Right renal pelvis (tissue), 4 donors: Measurements from ENCODE around the gene EXOC6B. TPM values are rescaled to one million over a fixed set of nuclear protein-coding genes. Genes with fewer than 3 reads are reported as not detected.

Experiments
- DNase-seq, 4 donors: peaks; one replicate each; pipeline ENCODE4 v3.0.0-alpha.2; 2013; ENCODE audit warnings: low read depth in 4 of 4, low spot score in 3 of 4, missing footprints in 1 of 4
- polyA plus RNA-seq, 4 donors: library from polyadenylated mRNA; unstranded; fragments of 120-200 nt; gene quantifications; one replicate each; pipeline ENCODE4 v1.2.1, GENCODE V29; 2013; ENCODE audit not compliant: insufficient read length in 4 of 4

EXOC6B gene
- polyA plus RNA-seq, 4 donors, result 20.8 to 25.5 (median 23.7) TPM

- no peak for DNase-seq
These were observed 509.1 kb downstream of the EXOC6B start for GRCh38 chr2:72316774-72317173.

GRCh38 chr2:72300147-72300684 lies 525.6 kb downstream of the EXOC6B start:
- no peak for DNase-seq

DNA sequence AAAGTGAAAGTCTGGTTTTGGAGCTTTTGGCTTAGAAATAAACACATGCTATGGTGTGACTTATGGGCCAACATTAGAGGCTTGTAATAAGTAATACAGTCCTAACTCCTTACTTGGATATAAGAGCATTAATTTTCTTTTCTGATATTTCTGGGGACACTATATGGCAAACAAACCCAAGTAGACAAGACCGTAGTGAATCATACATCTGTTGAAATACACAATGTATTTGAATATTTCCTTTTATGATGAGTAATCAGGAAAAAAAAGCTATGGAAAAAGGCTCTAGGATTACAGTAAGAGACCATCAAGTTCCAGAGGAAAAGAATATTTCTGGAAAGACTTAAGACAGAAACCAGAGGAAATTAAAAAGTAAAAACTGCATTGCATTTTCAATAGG lies 532.2 kb downstream of the EXOC6B start:
- no peak for DNase-seq

DNA sequence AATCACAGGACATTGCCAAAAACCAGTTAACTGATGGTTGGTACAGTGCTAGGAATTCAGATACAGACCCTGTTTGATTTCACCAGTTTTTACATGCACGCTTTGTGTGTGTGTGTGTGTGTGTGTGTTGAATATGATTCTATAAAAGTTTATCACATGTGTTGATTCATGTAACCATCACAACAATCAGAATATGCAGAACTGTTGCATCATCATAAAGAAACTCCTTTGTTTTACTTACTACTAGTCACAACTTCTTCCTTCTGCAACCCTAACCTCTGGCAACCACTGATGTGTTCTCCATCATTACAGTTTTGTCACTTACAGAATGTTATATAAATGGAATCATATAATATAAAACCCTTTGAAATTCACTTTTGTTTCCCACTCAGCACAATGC lies 533.4 kb downstream of the EXOC6B start:
- DNase-seq, result no peak

- no peak for DNase-seq
These were observed 534.8 kb downstream of the EXOC6B start for GRCh38 chr2:72291059-72291458.

DNA sequence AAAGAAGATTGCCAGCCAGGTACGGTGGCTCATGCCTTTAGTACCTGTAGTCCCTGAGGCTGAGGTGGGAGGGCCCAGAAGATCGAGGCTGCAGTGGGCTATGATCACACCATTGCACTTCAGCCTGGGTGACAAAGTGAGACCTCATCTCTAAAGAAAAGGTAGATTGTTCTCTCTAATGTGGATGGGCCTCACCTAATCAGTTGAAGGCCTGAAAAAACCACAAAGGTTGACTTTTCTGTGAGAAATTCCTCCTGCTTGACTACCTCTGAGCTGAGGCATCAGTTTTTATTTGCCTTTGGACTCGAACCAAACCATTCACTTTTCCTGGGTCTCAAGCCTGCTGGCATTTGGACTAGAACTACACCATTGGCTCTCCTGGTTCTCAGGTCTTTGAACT lies 536.1 kb downstream of the EXOC6B start:
- no peak for DNase-seq

GRCh38 chr2:72289283-72289682 lies 536.5 kb downstream of the EXOC6B start:
- no peak for DNase-seq

DNA sequence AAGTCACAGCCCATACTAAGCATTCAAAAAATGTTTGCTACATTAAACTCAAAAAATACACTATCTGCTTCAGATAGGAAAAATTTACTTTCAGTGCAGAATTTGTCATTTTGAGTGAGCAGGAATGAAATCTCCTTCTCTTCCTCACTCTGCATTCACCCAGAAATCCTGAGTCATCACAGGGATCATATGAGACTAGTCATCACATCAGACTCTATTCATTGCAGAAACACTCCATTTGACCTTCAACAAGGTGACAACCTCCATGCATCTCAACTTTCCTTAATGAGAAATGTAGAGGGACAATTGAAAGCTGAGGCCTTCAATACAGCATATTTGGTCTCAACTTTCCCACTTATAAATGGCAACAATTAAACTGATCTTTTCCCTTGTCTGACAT lies 547.8 kb downstream of the EXOC6B start:
- DNase-seq, result no peak

GRCh38 chr2:72276876-72277275 lies 549.0 kb downstream of the EXOC6B start:
- no peak for DNase-seq

DNA sequence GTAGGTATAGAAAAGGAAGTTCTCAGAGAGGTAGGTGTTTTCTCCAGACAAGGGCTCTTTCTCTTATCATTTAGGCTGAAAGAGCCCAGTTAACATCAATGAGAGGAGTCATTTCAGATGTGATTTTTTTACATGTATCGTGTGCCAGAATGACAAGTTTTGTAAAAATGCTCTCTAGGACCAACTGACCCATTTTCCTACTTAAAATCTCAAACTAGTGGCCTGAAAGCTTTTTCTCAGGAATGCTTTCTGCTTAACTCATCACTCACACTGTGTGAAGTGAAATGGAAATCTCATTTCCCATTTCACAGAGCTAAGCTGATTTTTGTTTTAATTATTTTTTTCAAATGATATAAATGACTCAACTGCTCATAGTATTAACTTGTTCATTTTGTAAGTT lies 549.5 kb downstream of the EXOC6B start:
- DNase-seq, result no peak

- DNase-seq, result no peak
These were observed 550.7 kb downstream of the EXOC6B start for GRCh38 chr2:72275084-72275483.

- DNase-seq, result no peak
These were observed 551.4 kb downstream of the EXOC6B start for GRCh38 chr2:72274380-72274797.

DNA sequence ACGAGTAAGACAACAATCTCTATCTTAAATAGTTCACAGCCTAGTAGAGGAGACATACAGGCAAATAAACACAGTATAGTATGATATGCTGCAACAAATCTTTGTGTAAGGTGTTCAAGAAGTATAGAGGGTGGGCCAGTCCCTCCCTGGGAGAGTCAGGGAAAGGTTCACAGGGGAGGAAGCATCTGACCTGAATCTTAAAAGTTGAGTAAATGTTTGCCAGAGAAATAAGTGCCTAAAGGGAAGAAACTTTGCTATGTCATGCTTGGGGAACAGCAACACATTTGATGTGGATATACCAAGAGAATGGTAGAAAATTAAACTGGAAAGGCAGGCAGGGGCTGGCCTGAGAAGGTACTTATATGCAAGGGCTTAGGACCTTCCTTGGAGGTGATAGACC lies 552.4 kb downstream of the EXOC6B start:
- DNase-seq, result no peak

DNA sequence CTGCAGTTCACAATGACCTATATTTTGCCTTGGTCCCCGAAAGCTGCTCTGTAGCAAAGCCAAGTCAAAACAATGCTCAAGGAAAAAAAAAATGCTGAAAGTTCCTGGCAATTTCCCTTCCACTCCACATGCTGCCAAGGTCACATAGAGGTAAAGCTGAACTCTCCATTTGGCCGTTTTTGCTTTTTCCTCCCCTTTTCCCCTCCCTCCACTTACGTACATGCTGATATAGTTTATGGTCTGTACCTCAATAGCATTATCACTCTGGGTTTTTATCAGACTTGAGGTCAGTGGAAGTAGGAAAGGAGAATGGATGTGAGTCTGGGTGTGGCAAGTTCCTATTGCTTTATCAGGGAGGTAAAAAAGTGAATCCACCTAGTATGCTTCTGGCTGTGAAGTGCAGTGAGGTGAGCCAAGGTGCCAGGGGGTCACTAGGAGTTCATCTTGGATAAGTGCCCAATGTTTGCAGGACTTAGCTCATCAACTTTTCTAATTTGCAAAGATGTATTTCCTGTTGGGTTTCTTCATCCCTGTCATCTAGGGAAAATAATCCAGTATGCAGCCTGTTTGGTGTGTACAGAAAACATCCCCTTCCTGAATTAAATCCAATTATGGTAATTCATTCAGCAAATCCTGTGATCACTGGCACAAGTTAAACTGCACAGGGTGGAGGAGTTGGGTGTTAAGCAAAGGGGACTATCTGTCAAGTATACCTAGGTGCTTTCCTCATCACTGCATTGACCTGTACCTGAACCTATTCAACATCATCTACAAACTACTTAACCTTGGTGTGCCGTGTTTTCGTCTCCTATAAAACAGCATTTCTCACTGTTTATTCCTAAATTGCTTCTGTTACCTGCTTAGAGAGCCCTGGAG lies 553.8 kb downstream of the EXOC6B start:
- DNase-seq, result peak in 2 of 4 donors; percentile 16 to 36

- DNase-seq, result no peak
These were observed 554.6 kb downstream of the EXOC6B start for GRCh38 chr2:72271276-72271614.

GRCh38 chr2:72270556-72271275 lies 555.1 kb downstream of the EXOC6B start:
- DNase-seq, result no peak

GRCh38 chr2:72263776-72264060 lies 562.1 kb downstream of the EXOC6B start:
- DNase-seq, result no peak

GRCh38 chr2:72263043-72263775 lies 562.6 kb downstream of the EXOC6B start:
- no peak for DNase-seq

DNA sequence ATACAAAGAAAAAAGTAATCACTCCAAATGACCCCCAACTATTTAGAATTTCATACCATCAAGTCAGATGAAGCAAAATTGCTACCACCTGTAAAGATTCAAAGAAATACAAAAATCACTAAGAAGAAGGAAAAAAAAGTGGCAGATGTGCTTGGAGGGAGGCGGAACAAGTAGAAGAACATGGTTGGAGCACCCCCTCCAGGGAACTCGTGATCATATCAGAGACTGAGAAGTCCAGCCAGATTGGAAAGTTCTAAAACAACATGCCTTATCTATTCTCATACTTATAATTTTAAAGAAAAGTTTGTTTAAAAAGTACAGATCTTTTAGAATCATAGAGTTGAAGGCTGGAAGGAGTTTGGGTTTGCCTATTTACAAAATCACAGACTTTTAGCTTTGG lies 564.8 kb downstream of the EXOC6B start:
- DNase-seq, result no peak

GRCh38 chr2:72255540-72255939 lies 570.3 kb downstream of the EXOC6B start:
- DNase-seq, result no peak

- DNase-seq, result no peak
These were observed 570.9 kb downstream of the EXOC6B start for GRCh38 chr2:72254831-72255451.
